ENCODE measurements around the gene CYTH1. TPM values are rescaled to one million over a fixed set of nuclear protein-coding genes. Genes with fewer than 3 reads are reported as not detected.

The CYTH1 gene
- 30.1 and 44.6 TPM in 2 replicates for total RNA-seq

GRCh38 chr17:78781893-78782304, at the start of gene CYTH1:
Gene CYTH1, minus strand, starts transcription at chr17:78782273. Its CDS starts 50 bp downstream, at chr17:78782223.

Other genes starting within 250 kb of the CYTH1 start
- gene DNAH17, start 204.9 kb downstream of the CYTH1 start, total RNA-seq = under 0.01 and 0.07 TPM in 2 replicates
- gene USP36, start 58.5 kb upstream of the CYTH1 start, total RNA-seq = 31.8 and 61.9 TPM in 2 replicates
- under 0.01 and 0.43 TPM in 2 replicates for gene CEP295NL, start 120.9 kb upstream of the CYTH1 start, total RNA-seq
- 2.7 and 14.2 TPM in 2 replicates for gene TIMP2, start 143.1 kb upstream of the CYTH1 start, total RNA-seq
- gene LGALS3BP, start 197.7 kb upstream of the CYTH1 start, total RNA-seq = 116 and 691 TPM in 2 replicates
- gene CANT1, start 227.5 kb upstream of the CYTH1 start, total RNA-seq = 84.1 and 91.8 TPM in 2 replicates
- 3.4 and 8.3 TPM in 2 replicates for gene C1QTNF1, start 241.9 kb upstream of the CYTH1 start, total RNA-seq